Neural cell (in vitro differentiated cells): Measurements from ENCODE around the gene MRTFA. TPM values are rescaled to one million over a fixed set of nuclear protein-coding genes. Genes with fewer than 3 reads are reported as not detected.
"Not testable (repeated sequence)": the region's sequence is repeated elsewhere in the genome, so short reads cannot be mapped to it uniquely, and the experiment has no call there.

Source experiments
- H2AFZ ChIP-seq: fragments of 200-600, 300-800 bp; sonication (generic), shearing (Covaris generic); 2 replicates; pipeline ENCODE4 v1.6.0; 2014; ENCODE audit warnings: low read depth, mild to moderate bottlenecking, antibody characterized with exemption, low read length, moderate library complexity
- H3F3A ChIP-seq: fragments of 200-600 bp; shearing (Covaris generic); 2 replicates; pipeline ENCODE4 v1.6.1; 2016; ENCODE audit warnings: mild to moderate bottlenecking, moderate library complexity, mixed read lengths, antibody characterized with exemption, low read length; ENCODE audit not compliant: insufficient read depth, poor library complexity, severe bottlenecking
- H3K27ac ChIP-seq: fragments of 200-600, 300-800 bp; sonication (generic), shearing (Covaris generic); 2 replicates; pipeline ENCODE4 v1.5.1; 2014; ENCODE audit warnings: mild to moderate bottlenecking, low read length, moderate library complexity
- H3K27me3 ChIP-seq: fragments of 300-800, 200-600 bp; sonication (generic), shearing (Covaris generic); 2 replicates; pipeline ENCODE4 v1.6.0; 2014; ENCODE audit warnings: mild to moderate bottlenecking, low read depth, low read length, moderate library complexity; ENCODE audit not compliant: insufficient read depth
- H3K36me3 ChIP-seq: fragments of 300-800, 200-600 bp; sonication (generic), shearing (Covaris generic); 2 replicates; pipeline ENCODE4 v1.5.1; 2014; ENCODE audit warnings: mild to moderate bottlenecking, antibody characterized with exemption, low read length, moderate library complexity; ENCODE audit not compliant: insufficient read depth
- H3K4me2 ChIP-seq: fragments of 300-800, 200-600 bp; sonication (generic), shearing (Covaris generic); 2 replicates; pipeline ENCODE4 v1.6.0; 2014; ENCODE audit warnings: mild to moderate bottlenecking, low read length
- H3K4me3 ChIP-seq: fragments of 300-800, 200-600 bp; sonication (generic), shearing (Covaris generic); 2 replicates; pipeline ENCODE4 v1.5.1; 2014; ENCODE audit warnings: mild to moderate bottlenecking, low read length, moderate library complexity
- H3K79me2 ChIP-seq: fragments of 200-600 bp; shearing (Covaris generic); replicated peaks from 2 replicates; pipeline ENCODE4 v1.6.0; 2014; ENCODE audit warnings: mild to moderate bottlenecking, low read length, moderate library complexity; ENCODE audit not compliant: insufficient read depth
- H3K9ac ChIP-seq: fragments of 300-800, 200-600 bp; sonication (generic), shearing (Covaris generic); 2 replicates; pipeline ENCODE4 v1.6.1; 2016; ENCODE audit warnings: mild to moderate bottlenecking, low read length, mixed read lengths
- H3K9me2 ChIP-seq: fragments of 200-600 bp; shearing (Covaris generic); 2 replicates; pipeline ENCODE4 v1.6.1; 2016; ENCODE audit warnings: mild to moderate bottlenecking, low read length, mixed read lengths; ENCODE audit not compliant: insufficient read depth
- H3K9me3 ChIP-seq: fragments of 200-600, 300-800 bp; sonication (generic), shearing (Covaris generic); 2 replicates; pipeline ENCODE4 v1.6.1; 2016; ENCODE audit warnings: mild to moderate bottlenecking, mixed run types, low read length, moderate library complexity, mixed read lengths
- H4K20me1 ChIP-seq: fragments of 200-600 bp; shearing (Covaris generic); 2 replicates; pipeline ENCODE4 v1.6.1; 2016; ENCODE audit warnings: mild to moderate bottlenecking, mixed run types; ENCODE audit not compliant: insufficient read depth
- EP300 ChIP-seq: fragments of 450-650 bp; conservative IDR thresholded peaks from 2 replicates; pipeline ENCODE4 v1.6.1; 2014; ENCODE audit warnings: antibody characterized with exemption, mild to moderate bottlenecking, moderate library complexity; ENCODE audit not compliant: poor library complexity, severe bottlenecking
- EZH2 ChIP-seq: fragments of 200-600, 300-800 bp; shearing (Covaris generic), sonication (generic); IDR thresholded peaks from 2 replicates; pipeline ENCODE4 v1.6.1; 2014; ENCODE audit warnings: antibody characterized with exemption, low read length, borderline replicate concordance, mild to moderate bottlenecking; ENCODE audit not compliant: insufficient read depth, poor library complexity, severe bottlenecking
- MXI1 ChIP-seq: fragments of 450-650 bp; conservative IDR thresholded peaks from 2 replicates; pipeline ENCODE4 v1.6.1; 2014; ENCODE audit warnings: antibody characterized with exemption, mild to moderate bottlenecking; ENCODE audit not compliant: poor library complexity, severe bottlenecking
- POLR2AphosphoS5 ChIP-seq: IDR thresholded peaks from 2 replicates; pipeline ENCODE4 v1.6.1; 2012
- RAD21 ChIP-seq: fragments of 450-650 bp; conservative IDR thresholded peaks from 2 replicates; pipeline ENCODE4 v1.6.1; 2014; ENCODE audit warnings: antibody characterized with exemption, mild to moderate bottlenecking, moderate library complexity
- SMC3 ChIP-seq: fragments of 450-650 bp; conservative IDR thresholded peaks from 2 replicates; pipeline ENCODE4 v1.6.1; 2014; ENCODE audit warnings: antibody characterized with exemption, mild to moderate bottlenecking, moderate library complexity; ENCODE audit not compliant: poor library complexity
- TAF1 ChIP-seq: IDR thresholded peaks from 2 replicates; pipeline ENCODE4 v1.6.1; 2012; ENCODE audit warnings: low read depth
- polyA plus RNA-seq: library from polyadenylated mRNA; depleted of rRNA; stranded (reverse); fragments of >200 nt; gene quantifications from 2 replicates; pipeline ENCODE4 v1.2.3, GENCODE V29; 2014
- TF ChIP-seq, protein P1 (sequence below): IDR thresholded peaks from 2 replicates; pipeline ENCODE4 v1.6.1; 2012; ENCODE audit warnings: borderline replicate concordance
- TF ChIP-seq, protein P2 (sequence below): fragments of 450-650 bp; IDR thresholded peaks from 2 replicates; pipeline ENCODE4 v1.5.1; 2014; ENCODE audit warnings: antibody characterized with exemption, mild to moderate bottlenecking, moderate library complexity; ENCODE audit not compliant: poor library complexity, severe bottlenecking

The MRTFA gene
- polyA plus RNA-seq, 1 donor from 2014 or later: 19.3 TPM

DNA sequence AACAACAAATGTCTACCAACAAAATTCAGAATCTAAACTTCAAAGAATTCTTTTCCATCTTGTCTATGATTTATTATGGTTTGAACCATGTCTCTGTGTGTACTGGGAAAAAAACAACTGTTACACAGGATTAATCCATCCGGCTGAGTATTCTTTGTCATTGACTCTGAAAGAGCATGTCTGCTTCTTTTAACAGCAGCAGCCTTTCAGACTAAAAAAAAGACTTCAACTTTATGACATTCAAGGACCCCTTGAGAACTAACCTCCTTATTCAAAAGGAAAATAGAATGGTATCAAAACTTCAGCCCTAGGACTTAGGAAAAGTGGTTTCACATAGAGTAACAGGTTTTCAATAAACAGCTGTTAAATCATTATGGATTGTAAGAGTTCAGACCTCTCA, 79.9 kb downstream of the MRTFA start:
- no peak overlapping the region for H3K4me3 ChIP-seq
- H3K79me2 ChIP-seq: no peaks in the 10 kb centered on the region

GRCh38 chr22:40554023-40554422, 82.5 kb downstream of the MRTFA start:
- H3F3A ChIP-seq, H3K4me2 ChIP-seq, H3K36me3 ChIP-seq, H3K27ac ChIP-seq, H2AFZ ChIP-seq, H3K9me3 ChIP-seq, H3K79me2 ChIP-seq, H3K4me3 ChIP-seq, H3K9ac ChIP-seq, H3K9me2 ChIP-seq, H3K27me3 ChIP-seq, H4K20me1 ChIP-seq: not testable (repeated sequence)

More for the DNA sequence above, 79.9 kb downstream of the MRTFA start:
- no peak overlapping the region for H3K9ac ChIP-seq
- no peaks in the 10 kb centered on the region for H3K27me3 ChIP-seq
- H3F3A ChIP-seq: no peaks in the 10 kb centered on the region
- TF ChIP-seq, protein P1, sequence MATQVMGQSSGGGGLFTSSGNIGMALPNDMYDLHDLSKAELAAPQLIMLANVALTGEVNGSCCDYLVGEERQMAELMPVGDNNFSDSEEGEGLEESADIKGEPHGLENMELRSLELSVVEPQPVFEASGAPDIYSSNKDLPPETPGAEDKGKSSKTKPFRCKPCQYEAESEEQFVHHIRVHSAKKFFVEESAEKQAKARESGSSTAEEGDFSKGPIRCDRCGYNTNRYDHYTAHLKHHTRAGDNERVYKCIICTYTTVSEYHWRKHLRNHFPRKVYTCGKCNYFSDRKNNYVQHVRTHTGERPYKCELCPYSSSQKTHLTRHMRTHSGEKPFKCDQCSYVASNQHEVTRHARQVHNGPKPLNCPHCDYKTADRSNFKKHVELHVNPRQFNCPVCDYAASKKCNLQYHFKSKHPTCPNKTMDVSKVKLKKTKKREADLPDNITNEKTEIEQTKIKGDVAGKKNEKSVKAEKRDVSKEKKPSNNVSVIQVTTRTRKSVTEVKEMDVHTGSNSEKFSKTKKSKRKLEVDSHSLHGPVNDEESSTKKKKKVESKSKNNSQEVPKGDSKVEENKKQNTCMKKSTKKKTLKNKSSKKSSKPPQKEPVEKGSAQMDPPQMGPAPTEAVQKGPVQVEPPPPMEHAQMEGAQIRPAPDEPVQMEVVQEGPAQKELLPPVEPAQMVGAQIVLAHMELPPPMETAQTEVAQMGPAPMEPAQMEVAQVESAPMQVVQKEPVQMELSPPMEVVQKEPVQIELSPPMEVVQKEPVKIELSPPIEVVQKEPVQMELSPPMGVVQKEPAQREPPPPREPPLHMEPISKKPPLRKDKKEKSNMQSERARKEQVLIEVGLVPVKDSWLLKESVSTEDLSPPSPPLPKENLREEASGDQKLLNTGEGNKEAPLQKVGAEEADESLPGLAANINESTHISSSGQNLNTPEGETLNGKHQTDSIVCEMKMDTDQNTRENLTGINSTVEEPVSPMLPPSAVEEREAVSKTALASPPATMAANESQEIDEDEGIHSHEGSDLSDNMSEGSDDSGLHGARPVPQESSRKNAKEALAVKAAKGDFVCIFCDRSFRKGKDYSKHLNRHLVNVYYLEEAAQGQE: no peak
- no peak for TF ChIP-seq EP300
- H3K27ac ChIP-seq: no peak overlapping the region
- H3K36me3 ChIP-seq: peaks cover 5% of the 10 kb centered on the region
- no peaks in the 10 kb centered on the region for H3K9me3 ChIP-seq
- no peak overlapping the region for H3K4me2 ChIP-seq
- no peaks in the 10 kb centered on the region for H4K20me1 ChIP-seq
- H3K9me2 ChIP-seq: no peaks in the 10 kb centered on the region
- H2AFZ ChIP-seq: no peak overlapping the region

GRCh38 chr22:40553014-40553554, 83.4 kb downstream of the MRTFA start:
- Histone ChIP-seq H3K4me2 (no peak overlapping the region), H3K4me3 (no peak overlapping the region), H3K27me3 (no peaks in the 10 kb centered on the region), H3K9me3 (no peaks in the 10 kb centered on the region), H3K79me2 (no peaks in the 10 kb centered on the region), H3K36me3 (peaks cover 5% of the 10 kb centered on the region), H4K20me1 (no peaks in the 10 kb centered on the region), H3K9ac (no peak overlapping the region), H2AFZ (no peak overlapping the region), H3K9me2 (no peaks in the 10 kb centered on the region), H3F3A (no peaks in the 10 kb centered on the region), H3K27ac (no peak overlapping the region)
- TF ChIP-seq EP300 (no peak), EZH2 (no peak), POLR2AphosphoS5 (no peak), MXI1 (no peak), RAD21 (no peak), SMC3 (no peak), TAF1 (no peak)
- TF ChIP-seq, protein P1: no peak
- TF ChIP-seq, protein P2, sequence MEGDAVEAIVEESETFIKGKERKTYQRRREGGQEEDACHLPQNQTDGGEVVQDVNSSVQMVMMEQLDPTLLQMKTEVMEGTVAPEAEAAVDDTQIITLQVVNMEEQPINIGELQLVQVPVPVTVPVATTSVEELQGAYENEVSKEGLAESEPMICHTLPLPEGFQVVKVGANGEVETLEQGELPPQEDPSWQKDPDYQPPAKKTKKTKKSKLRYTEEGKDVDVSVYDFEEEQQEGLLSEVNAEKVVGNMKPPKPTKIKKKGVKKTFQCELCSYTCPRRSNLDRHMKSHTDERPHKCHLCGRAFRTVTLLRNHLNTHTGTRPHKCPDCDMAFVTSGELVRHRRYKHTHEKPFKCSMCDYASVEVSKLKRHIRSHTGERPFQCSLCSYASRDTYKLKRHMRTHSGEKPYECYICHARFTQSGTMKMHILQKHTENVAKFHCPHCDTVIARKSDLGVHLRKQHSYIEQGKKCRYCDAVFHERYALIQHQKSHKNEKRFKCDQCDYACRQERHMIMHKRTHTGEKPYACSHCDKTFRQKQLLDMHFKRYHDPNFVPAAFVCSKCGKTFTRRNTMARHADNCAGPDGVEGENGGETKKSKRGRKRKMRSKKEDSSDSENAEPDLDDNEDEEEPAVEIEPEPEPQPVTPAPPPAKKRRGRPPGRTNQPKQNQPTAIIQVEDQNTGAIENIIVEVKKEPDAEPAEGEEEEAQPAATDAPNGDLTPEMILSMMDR: no peak
